OCI-LY3 (cell line): ENCODE data around the gene TDRD1.

Experiments used
- EZH2phosphoT487 ChIP-seq: fragments of 200-600 bp; shearing (Covaris generic); IDR thresholded peaks from 2 replicates; pipeline ENCODE4 v1.6.1; 2018; ENCODE audit warnings: antibody characterized with exemption, mixed run types, low read depth
- TF ChIP-seq, protein P1 (sequence below): fragments of 200-600, 300-600 bp; sonication (generic); IDR thresholded peaks from 2 replicates; pipeline ENCODE4 v1.5.1; 2014; ENCODE audit warnings: antibody characterized with exemption, low read length, low read depth

DNA sequence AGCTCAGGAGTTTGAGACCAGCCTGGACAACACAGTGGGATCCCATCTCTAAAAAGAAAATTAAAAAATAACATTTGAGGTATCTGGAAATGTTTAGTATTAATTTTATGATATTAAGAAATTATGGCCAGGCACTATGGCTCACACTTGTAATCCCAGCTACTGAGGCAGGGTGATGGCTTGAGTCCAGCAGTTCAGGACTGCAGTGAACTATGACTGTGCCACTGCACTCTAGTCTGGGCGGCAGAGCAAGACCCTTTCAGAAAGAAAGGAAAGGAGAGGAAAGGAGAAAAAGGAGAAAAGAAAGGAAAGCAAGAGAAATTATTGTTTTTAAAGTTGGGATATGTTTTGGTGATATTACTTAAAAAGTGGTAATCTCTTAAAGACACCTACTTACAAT, 2.6 kb upstream of the TDRD1 start:
- TF ChIP-seq, protein P1, sequence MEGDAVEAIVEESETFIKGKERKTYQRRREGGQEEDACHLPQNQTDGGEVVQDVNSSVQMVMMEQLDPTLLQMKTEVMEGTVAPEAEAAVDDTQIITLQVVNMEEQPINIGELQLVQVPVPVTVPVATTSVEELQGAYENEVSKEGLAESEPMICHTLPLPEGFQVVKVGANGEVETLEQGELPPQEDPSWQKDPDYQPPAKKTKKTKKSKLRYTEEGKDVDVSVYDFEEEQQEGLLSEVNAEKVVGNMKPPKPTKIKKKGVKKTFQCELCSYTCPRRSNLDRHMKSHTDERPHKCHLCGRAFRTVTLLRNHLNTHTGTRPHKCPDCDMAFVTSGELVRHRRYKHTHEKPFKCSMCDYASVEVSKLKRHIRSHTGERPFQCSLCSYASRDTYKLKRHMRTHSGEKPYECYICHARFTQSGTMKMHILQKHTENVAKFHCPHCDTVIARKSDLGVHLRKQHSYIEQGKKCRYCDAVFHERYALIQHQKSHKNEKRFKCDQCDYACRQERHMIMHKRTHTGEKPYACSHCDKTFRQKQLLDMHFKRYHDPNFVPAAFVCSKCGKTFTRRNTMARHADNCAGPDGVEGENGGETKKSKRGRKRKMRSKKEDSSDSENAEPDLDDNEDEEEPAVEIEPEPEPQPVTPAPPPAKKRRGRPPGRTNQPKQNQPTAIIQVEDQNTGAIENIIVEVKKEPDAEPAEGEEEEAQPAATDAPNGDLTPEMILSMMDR: no peak
- TF ChIP-seq EZH2phosphoT487: no peak
